GM18951 (cell line): ENCODE measurements around the gene XRN2.

Source experiments
- POLR2A ChIP-seq: IDR thresholded peaks from 4 replicates; pipeline ENCODE4 v1.6.1; 2011; ENCODE audit warnings: mild to moderate bottlenecking; ENCODE audit not compliant: insufficient read length, insufficient read depth; ENCODE audit errors: extremely low read depth
- in situ Hi-C: fragments of 300-500 bp; cut with MboI; formaldehyde crosslinking; loops from one replicate; pipeline ENCODE4 v1.12.0; 2022; ENCODE audit warnings: low sequenced_read_pairs, mixed read lengths, inconsistent platforms; ENCODE audit not compliant: unreplicated experiment

The XRN2 gene

GRCh38 chr20:21432911-21433310 is 129.8 kb downstream of the XRN2 start:
- no peak for TF ChIP-seq POLR2A
- in situ Hi-C loops, result no loop called here

- in situ Hi-C loops, result no loop called here
- TF ChIP-seq POLR2A, result no peak
Observed at GRCh38 chr20:21433329-21433890, 130.3 kb downstream of the XRN2 start.

- no peak for TF ChIP-seq POLR2A
- in situ Hi-C loops, result no loop called here
Observed at GRCh38 chr20:21435576-21435975, 132.4 kb downstream of the XRN2 start.

GRCh38 chr20:21436205-21436604 is 133.1 kb downstream of the XRN2 start:
- in situ Hi-C loops, result no loop called here
- TF ChIP-seq POLR2A, result no peak

- in situ Hi-C loops, result no loop called here
Observed at GRCh38 chr20:21437248-21437647, 134.1 kb downstream of the XRN2 start.

GRCh38 chr20:21437816-21438215 is 134.7 kb downstream of the XRN2 start:
- no peak for TF ChIP-seq POLR2A
- in situ Hi-C loops, result no loop called here

More at GRCh38 chr20:21437248-21437647, 134.1 kb downstream of the XRN2 start:
- no peak for TF ChIP-seq POLR2A
